ENCODE data around the gene ADAMTS17. TPM values are rescaled to one million over a fixed set of nuclear protein-coding genes. Genes with fewer than 3 reads are reported as not detected.

Gene ADAMTS17
- total RNA-seq, 1 donor from 2014 or later = 0.99 TPM

DNA sequence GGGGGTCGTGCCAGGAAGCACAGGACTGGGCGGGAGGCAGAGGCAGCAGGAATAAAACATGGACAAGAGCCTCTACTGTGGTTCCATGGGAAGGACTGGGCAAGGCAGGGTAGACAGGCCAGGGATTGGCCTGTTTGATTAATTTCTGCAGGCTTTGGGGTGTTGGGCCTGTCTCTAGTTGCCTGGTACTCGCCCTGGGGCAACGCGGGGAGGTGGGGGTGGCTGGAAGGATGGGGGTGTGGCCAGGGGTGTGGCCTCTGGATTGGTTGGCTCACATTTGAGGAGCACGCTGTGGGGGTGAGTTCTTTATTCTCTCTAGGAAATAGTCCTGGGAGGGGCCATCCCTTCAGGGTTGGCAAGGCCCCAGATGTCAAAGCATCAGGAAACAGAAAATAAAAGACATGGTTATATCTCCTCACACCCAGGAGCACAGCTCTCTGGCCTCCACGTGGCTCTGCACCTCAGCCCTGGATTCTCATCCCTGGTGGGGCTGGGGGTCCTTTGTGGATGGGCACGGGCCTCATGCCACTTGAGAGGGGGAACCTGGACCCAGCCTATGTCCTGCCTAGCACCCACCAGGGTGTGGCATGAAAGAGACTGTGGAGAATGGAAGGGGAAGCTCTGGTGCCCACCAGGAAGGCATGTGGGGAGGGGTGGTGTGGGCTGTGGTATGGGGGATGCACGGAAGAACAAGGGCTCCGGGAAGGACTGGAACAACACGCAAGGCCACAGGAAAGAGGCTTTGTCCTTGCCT, 385.6 kb downstream of the ADAMTS17 start:
- Histone ChIP-seq H3K4me1 (peaks cover 8% of the 10 kb centered on the region), H3K4me3 (no peak overlapping the region), H3K27me3 (ENCODE audit: low read depth) (peaks cover 13% of the 10 kb centered on the region), H3K36me3 (no peaks in the 10 kb centered on the region), H3K9me3 (replicated peaks) (no peaks in the 10 kb centered on the region), H3K27ac (replicated peaks) (no peak overlapping the region)
- DNase-seq = no peak
- intact Hi-C loops (cut with micrococcal nuclease) = no loop called here
- TF ChIP-seq, protein P1, sequence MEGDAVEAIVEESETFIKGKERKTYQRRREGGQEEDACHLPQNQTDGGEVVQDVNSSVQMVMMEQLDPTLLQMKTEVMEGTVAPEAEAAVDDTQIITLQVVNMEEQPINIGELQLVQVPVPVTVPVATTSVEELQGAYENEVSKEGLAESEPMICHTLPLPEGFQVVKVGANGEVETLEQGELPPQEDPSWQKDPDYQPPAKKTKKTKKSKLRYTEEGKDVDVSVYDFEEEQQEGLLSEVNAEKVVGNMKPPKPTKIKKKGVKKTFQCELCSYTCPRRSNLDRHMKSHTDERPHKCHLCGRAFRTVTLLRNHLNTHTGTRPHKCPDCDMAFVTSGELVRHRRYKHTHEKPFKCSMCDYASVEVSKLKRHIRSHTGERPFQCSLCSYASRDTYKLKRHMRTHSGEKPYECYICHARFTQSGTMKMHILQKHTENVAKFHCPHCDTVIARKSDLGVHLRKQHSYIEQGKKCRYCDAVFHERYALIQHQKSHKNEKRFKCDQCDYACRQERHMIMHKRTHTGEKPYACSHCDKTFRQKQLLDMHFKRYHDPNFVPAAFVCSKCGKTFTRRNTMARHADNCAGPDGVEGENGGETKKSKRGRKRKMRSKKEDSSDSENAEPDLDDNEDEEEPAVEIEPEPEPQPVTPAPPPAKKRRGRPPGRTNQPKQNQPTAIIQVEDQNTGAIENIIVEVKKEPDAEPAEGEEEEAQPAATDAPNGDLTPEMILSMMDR (IDR thresholded peaks at IDR 0.05; ENCODE audit: borderline replicate concordance) = no peak

DNA sequence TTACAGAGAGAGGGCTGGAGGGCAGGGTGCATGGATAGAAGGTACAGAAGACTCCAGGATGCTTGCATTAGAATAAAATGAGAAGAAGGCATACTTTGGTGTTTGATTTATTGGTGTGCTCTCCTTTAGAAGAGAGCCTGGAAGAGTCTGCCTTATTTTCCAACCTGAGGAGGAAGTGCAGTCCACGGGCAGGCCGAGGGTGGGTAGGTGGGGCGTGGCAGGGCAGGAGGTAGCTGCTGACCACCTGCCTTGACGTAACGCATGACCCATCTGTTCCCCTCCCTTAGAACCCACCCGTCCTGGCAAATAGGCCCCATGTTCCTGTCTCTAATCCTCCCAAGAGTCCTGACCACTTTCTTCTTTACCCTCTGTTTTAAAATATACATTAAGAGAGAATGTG, 386.2 kb downstream of the ADAMTS17 start:
- Histone ChIP-seq H3K9me3 (replicated peaks) (peaks cover 3% of the 10 kb centered on the region), H3K27ac (replicated peaks) (no peak overlapping the region), H3K4me3 (no peak overlapping the region), H3K27me3 (ENCODE audit: low read depth) (peaks cover 13% of the 10 kb centered on the region), H3K36me3 (no peaks in the 10 kb centered on the region), H3K4me1 (peaks cover 8% of the 10 kb centered on the region)
- intact Hi-C loops (cut with micrococcal nuclease) = no loop called here
- TF ChIP-seq, protein P1 (IDR thresholded peaks at IDR 0.05; ENCODE audit: borderline replicate concordance) = no peak
- no peak for DNase-seq

GRCh38 chr15:99955181-99955525, 386.6 kb downstream of the ADAMTS17 start:
- Histone ChIP-seq H3K27me3 (ENCODE audit: low read depth) (peaks cover 11% of the 10 kb centered on the region), H3K4me1 (peaks cover 8% of the 10 kb centered on the region), H3K9me3 (replicated peaks) (peaks cover 7% of the 10 kb centered on the region), H3K36me3 (no peaks in the 10 kb centered on the region), H3K4me3 (no peak overlapping the region), H3K27ac (replicated peaks) (no peak overlapping the region)
- intact Hi-C loops (cut with micrococcal nuclease) = no loop called here
- TF ChIP-seq, protein P1 (IDR thresholded peaks at IDR 0.05; ENCODE audit: borderline replicate concordance) = no peak
- DNase-seq = no peak

GRCh38 chr15:99954361-99955180, 387.2 kb downstream of the ADAMTS17 start:
- TF ChIP-seq, protein P1 (IDR thresholded peaks at IDR 0.05; ENCODE audit: borderline replicate concordance) = no peak
- Histone ChIP-seq H3K4me1 (peaks cover 8% of the 10 kb centered on the region), H3K27me3 (ENCODE audit: low read depth) (peaks cover 5% of the 10 kb centered on the region), H3K9me3 (replicated peaks) (peaks cover 9% of the 10 kb centered on the region), H3K4me3 (no peak overlapping the region), H3K36me3 (no peaks in the 10 kb centered on the region), H3K27ac (replicated peaks) (no peak overlapping the region)
- intact Hi-C loops (cut with micrococcal nuclease) = no loop called here
- DNase-seq = no peak

GRCh38 chr15:99953886-99954285, 387.9 kb downstream of the ADAMTS17 start:
- Histone ChIP-seq H3K36me3 (no peaks in the 10 kb centered on the region), H3K4me1 (peaks cover 8% of the 10 kb centered on the region), H3K27me3 (ENCODE audit: low read depth) (peaks cover 5% of the 10 kb centered on the region), H3K9me3 (replicated peaks) (peaks cover 9% of the 10 kb centered on the region), H3K27ac (replicated peaks) (no peak overlapping the region), H3K4me3 (no peak overlapping the region)
- no peak for DNase-seq
- intact Hi-C loops (cut with micrococcal nuclease) = no loop called here
- TF ChIP-seq, protein P1 (IDR thresholded peaks at IDR 0.05; ENCODE audit: borderline replicate concordance) = no peak
